Measurements from ENCODE around the gene GALNT11. TPM values are rescaled to one million over a fixed set of nuclear protein-coding genes. Genes with fewer than 3 reads are reported as not detected.

The GALNT11 gene
- total RNA-seq = 85.1 TPM

DNA sequence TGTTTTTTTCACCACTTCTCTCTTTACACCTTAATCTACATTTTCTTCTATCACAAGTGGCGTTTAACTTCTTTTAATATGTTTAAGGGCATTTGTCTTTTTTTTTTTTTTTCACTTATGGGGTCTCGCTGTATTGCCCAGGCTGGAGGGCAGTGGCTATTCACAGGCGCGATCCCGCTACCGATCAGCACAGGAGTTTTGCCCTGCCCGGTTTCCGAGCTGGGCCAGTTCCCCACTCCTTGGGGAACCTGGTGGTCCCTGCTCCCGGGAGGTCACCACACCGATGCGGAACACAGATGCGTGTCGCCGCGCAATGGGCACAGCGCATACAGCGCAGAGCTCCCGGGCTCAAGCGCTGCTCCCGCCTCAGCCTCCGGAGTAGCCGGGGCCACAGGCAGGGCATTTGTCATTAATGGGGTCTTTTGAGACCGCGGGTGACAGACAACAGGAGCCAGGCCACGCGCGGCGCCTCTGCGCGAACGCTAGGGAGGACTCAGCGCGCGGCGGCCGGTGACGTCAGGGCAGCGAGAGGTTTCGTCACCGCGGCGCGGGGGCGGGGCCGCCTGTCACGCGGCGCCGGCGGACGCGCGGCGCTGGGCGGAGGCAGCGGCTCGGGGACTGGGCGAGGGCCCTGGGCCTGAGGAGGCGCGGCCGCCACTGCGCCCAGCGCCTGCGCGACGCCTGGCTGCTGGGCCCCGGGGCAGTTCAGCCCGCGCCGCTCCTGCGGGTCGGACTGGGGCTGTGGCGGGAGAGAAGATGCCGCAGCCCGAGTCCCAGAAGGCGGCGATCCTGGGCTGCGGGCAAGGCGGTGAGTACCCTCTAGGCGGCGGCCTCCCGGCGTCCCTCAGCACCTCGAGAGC is at the start of gene GALNT11:
Gene GALNT11, plus strand, starts transcription at position 598 of the 860 bp plus-strand sequence. CDS start 68,554 bp downstream, outside the sequence.

Small RNAs within 50 kb of the gene (small RNA-seq; reads per million reads assigned to genes)
- gene RF00017 (ENCODE audit: low replicate concordance) = not detected

Other genes starting within 250 kb of the GALNT11 start
- gene PRKAG2, start 148.6 kb upstream of the GALNT11 start, total RNA-seq = 25.3 TPM
- gene GALNTL5, start 69.2 kb upstream of the GALNT11 start, total RNA-seq = not detected